ENCODE measurements around the gene SORCS3.

DNA sequence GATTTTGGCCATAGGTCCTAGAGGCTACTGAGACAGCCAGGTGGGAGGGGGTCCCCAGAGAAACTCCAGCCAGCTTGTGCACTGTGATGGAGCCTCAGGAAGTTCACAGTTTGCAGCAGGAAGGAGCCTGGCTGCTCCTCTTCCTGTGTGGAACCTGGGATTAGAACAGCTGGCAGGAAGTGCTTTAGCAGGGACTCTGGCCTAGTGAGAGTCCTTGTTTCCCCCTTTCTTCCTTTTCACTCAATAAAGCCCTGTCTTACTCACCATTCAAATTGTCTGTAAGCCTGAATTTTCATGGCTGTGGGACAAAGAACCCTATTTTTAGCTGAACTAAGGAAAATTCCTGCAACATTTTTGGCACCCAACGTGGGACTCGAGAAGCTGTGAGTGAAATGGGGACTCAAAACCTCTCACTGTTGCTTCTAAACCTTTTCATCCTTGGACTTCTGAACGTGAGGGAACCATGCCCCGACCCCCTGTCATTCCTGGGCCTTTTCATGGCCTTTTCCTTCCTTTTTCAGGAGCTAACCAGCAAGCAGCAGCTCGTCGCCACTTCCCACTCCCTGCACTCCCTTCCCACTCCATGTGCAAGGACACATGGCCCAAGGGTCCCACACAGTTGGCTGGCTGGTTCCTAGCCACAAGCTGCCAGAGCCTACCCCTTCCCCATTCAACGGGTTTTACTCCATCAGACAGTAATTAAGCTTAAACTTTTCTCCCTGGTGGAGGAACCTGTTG lies 32.8 kb upstream of the SORCS3 start:
- no peak for TF ChIP-seq TCF12 (IDR thresholded peaks at IDR 0.05; ENCODE audit: low read depth, low read length)
- no peak for TF ChIP-seq HDAC6 (IDR thresholded peaks at IDR 0.05; ENCODE audit: unreplicated experiment)

All from GM12878 (cell line).